Measurements from ENCODE around the gene BUB1.
"Not testable (repeated sequence)": the region's sequence is repeated elsewhere in the genome, so short reads cannot be mapped to it uniquely, and the experiment has no call there.

The BUB1 gene

GRCh38 chr2:110653861-110654260 is 24.0 kb downstream of the BUB1 start:
- DNase-seq, result no peak

- DNase-seq, result no peak
Measured at GRCh38 chr2:110650346-110650745, 27.5 kb downstream of the BUB1 start.

GRCh38 chr2:110647777-110648176 is 30.1 kb downstream of the BUB1 start:
- DNase-seq, result no peak

GRCh38 chr2:110645616-110646015 is 32.2 kb downstream of the BUB1 start:
- DNase-seq, result no peak

- DNase-seq, result no peak
Measured at GRCh38 chr2:110644357-110644756, 33.5 kb downstream of the BUB1 start.

- DNase-seq, result no peak
Measured at GRCh38 chr2:110642360-110642759, 35.5 kb downstream of the BUB1 start.

- no peak for DNase-seq
Measured at GRCh38 chr2:110639972-110640371, 37.9 kb downstream of the BUB1 start.

GRCh38 chr2:110638952-110639695 is 38.7 kb downstream of the BUB1 start:
- DNase-seq, result no peak

GRCh38 chr2:110638004-110638403 is 39.9 kb downstream of the BUB1 start:
- no peak for DNase-seq

- no peak for DNase-seq
Measured at GRCh38 chr2:110637093-110637492, 40.8 kb downstream of the BUB1 start.

- not testable (repeated sequence) for DNase-seq
Measured at GRCh38 chr2:110635949-110636628, 41.8 kb downstream of the BUB1 start.

GRCh38 chr2:110627348-110627747 is 50.5 kb downstream of the BUB1 start:
- DNase-seq, result not testable (repeated sequence)

- DNase-seq, result not testable (repeated sequence)
Measured at GRCh38 chr2:110619326-110619939, 58.4 kb downstream of the BUB1 start.

GRCh38 chr2:110613927-110614326 is 63.9 kb downstream of the BUB1 start:
- not testable (repeated sequence) for DNase-seq

- DNase-seq, result not testable (repeated sequence)
Measured at GRCh38 chr2:110610613-110611250, 67.1 kb downstream of the BUB1 start.

- not testable (repeated sequence) for DNase-seq
Measured at GRCh38 chr2:110609843-110610612, 67.8 kb downstream of the BUB1 start.

- not testable (repeated sequence) for DNase-seq
Measured at GRCh38 chr2:110608788-110609502, 68.9 kb downstream of the BUB1 start.

- not testable (repeated sequence) for DNase-seq
Measured at GRCh38 chr2:110605057-110605456, 72.8 kb downstream of the BUB1 start.

GRCh38 chr2:110603917-110604591 is 73.8 kb downstream of the BUB1 start:
- DNase-seq, result not testable (repeated sequence)

GRCh38 chr2:110602139-110602538 is 75.7 kb downstream of the BUB1 start:
- not testable (repeated sequence) for DNase-seq

- DNase-seq, result not testable (repeated sequence)
Measured at GRCh38 chr2:110591973-110592372, 85.9 kb downstream of the BUB1 start.

Measured in CD4-positive, alpha-beta T cell treated with Interferon gamma for 1 hour (primary cell).